Hematopoietic multipotent progenitor cell treated with erythropoietin and hydrocortisone succinate and interleukin-3 and kit ligand, for 8 days (in vitro differentiated cells): ENCODE data around the gene MIB2.
A peak's percentile ranks its signal among the peaks of the same experiment; 100 is the strongest.

Source experiments
- DNase-seq: peaks from one replicate; pipeline ENCODE4 v3.0.0-alpha.2; 2015

The MIB2 gene

DNA sequence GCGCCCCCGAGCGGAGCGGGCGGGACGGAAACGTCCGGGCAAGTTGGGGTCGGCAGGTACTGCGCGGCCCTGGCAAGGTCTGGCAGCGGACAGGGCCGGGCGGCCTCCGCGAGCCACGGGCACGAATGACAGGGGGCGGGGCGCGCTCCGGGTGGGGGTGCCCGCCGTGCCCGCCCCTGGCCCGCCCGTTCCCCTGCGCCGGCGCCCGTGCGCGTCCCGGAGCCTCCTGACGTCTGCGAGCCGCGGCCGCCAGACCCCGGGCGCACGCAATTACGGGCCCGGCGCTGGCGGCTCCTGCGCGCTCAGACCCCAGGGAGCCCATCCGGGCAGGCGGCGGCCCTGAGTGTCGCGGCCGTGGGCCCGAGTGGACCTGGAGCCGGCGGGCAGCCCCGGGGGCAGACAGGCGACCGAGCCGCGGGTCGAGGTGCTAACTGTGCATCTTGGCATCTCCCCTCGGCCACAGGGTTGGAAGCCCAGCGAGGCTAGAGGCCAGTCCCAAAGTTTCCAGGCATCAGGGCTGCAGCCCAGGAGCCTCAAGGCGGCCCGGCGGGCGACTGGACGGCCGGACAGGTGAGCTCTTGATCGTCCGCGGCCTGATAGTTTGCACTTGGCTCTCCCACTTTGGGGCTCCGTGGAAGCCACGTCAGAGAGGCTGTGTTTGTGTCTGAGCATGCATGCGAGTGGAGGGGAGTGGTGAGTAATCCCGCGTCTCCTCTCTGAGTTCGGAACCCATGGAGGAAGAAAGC lies 918 bp downstream of the MIB2 start:
- peak; percentile 20 for DNase-seq

- DNase-seq, result no peak
Observed at GRCh38 chr1:1616838-1617237, 1.5 kb downstream of the MIB2 start.

DNA sequence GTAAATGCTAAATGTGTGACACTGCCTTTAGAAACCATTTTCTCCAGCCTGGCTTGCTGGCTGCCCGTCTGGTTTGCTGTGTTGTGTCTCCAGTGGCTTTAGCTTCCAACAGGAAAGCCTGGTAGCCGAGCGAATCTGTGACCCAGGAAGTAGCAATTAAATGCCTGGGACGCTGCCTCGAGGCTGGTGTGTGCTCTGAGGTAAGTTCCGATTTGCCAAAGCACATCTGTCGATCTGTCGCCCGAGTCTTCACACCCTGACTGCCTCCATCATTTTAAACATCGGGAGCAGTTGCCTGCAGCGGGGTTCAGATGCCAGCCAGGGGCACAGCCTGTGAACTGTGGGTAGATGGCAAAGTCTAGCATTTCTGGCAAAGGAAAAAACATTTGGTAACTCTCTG lies 2.2 kb downstream of the MIB2 start:
- DNase-seq, result no peak

GRCh38 chr1:1617925-1618324 lies 2.6 kb downstream of the MIB2 start:
- DNase-seq, result no peak

DNA sequence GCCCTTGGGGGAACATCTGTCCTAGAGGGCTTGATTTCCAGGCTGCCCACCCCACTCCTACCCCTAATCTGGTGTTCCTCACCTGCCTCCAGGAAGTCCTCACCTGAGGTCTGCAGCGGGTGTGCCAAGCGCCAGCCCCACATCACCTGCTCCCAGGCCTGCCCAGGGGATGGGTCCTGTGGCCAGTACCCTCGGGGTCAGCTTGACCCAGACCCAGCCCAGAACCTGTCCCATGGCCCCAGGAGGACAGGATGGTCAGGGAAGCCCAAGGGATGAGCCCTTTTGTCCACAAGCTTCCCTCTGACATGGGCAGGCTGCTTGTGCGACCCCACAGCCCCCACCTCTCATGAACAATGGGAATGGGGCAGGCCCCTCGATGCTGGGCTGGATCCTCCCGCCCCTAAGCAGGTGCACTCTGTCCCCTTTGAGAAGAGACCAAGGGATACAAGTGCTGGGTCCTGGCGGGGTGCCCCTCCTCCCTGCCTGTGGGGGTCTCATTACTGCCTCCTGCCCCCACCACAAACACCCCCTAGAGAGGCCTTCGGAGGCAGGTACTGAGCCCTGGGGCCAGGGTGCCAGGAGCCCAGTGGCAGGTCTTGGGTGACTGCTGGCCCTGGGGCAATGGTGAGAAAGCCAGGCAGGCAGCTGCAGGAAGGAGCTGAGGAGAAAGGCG lies 3.2 kb downstream of the MIB2 start:
- no peak for DNase-seq

GRCh38 chr1:1619917-1620361 lies 4.6 kb downstream of the MIB2 start:
- peak; percentile 29 for DNase-seq

- DNase-seq, result no peak
Observed at GRCh38 chr1:1620433-1621139, 5.3 kb downstream of the MIB2 start.

- DNase-seq, result no peak
Observed at GRCh38 chr1:1621173-1622009, 6.1 kb downstream of the MIB2 start.

DNA sequence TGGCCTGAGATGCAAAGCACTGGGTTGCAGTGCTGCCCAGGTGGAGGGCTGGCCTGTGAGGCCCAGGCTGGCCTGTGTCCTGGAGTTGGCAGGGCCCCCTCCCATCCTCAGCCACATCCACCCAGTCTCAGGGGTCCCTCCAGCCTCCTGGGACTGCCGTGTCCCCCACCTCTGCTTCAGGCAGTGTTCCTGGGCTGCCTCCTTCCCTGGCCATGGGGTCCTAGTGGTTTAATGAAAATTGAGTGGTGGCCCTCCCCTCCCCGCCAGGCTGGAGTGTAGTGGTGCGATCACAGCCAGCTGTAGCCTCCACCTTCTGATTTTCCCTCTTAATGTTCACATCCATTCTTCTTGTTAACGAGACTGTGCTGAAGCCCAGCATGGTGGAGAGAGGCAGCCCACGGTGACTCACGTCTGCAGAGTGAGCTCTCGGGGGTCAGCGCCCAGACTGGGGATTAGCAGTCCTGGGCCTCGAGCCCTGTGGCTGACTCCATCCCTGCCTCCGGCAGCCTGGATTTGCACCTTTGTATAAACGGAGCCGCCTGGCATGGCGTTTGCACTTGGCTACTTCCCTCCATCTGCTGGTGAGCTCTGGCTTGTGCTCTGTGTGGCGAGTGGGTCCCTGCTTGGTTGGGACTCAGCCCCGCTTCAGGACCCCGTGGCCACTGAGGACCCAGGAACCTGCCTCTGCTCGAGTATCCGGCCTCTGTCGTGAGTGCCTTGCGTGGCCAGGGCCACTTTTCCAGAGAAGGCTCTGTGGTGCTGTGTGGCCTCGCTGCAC lies 6.9 kb downstream of the MIB2 start:
- DNase-seq, result no peak

DNA sequence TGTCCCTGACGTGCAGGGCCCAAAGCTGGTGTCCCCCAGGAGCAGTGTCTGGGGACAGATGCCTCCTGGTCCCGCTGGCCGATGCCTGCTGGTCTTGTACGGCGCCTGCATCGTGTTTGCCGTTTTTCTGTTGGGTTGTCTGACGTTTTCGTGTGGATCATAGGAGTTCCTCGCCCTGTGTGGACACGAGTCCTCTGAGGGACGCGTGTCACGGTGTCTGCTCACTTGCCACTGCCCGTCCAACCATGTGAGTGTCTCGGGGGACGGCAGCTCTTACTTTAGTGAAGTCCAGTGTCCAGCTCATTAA lies 7.4 kb downstream of the MIB2 start:
- no peak for DNase-seq

GRCh38 chr1:1623181-1623630 lies 7.9 kb downstream of the MIB2 start:
- no peak for DNase-seq

DNA sequence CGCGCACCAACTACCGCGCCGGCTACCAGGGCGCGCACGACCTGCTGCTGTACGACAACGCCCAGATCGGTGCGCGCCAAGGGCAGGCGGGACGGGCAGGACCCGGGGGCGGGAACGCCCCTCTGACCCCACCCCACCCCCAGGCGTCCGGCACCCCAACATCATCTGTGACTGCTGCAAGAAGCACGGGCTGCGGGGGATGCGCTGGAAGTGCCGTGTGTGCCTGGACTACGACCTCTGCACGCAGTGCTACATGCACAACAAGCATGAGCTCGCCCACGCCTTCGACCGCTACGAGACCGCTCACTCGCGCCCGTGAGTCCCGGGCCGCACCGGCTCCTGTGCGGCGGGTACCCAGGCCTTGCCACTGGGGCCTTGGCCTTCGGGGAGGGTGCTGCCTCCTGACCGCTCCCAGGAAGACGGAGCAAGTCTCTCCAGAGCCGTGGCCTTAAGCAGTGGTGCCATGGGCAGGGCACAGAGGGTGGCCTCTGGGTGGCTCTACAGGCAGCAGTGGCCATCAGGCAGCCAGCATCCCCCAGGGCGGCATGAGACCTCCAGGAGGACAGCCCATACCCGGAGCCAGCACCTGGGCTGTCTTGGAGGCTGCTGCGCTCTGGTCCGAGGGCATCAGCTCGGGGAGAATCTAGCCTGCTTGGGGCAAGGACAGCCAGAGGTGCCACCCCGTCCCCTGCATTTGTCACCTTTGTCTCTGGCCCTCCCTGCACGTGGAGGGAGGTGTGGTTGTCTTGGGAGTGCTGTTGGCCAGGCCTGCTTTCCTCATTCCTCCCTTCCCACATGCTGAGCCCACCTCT lies 8.5 kb downstream of the MIB2 start:
- DNase-seq, result no peak

GRCh38 chr1:1624443-1625403 lies 9.4 kb downstream of the MIB2 start:
- peak; percentile 36 for DNase-seq

DNA sequence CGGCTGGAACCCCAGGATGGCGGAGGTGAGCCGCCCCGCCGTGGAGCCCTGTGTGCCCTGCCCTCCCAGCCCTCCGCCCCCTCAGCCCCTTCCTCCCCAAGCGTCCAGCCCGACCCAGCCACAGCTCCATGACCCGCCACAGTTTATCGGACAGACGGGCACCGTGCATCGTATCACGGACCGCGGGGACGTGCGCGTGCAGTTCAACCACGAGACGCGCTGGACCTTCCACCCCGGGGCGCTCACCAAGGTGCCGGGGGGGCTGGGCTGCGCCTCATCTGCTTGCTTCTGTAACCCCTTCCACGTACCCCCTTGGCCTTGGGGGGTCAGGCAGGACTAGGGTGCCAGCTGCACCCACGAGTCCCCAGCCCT lies 10.1 kb downstream of the MIB2 start:
- no peak for DNase-seq

- DNase-seq, result no peak
Observed at GRCh38 chr1:1625824-1626206, 10.5 kb downstream of the MIB2 start.

DNA sequence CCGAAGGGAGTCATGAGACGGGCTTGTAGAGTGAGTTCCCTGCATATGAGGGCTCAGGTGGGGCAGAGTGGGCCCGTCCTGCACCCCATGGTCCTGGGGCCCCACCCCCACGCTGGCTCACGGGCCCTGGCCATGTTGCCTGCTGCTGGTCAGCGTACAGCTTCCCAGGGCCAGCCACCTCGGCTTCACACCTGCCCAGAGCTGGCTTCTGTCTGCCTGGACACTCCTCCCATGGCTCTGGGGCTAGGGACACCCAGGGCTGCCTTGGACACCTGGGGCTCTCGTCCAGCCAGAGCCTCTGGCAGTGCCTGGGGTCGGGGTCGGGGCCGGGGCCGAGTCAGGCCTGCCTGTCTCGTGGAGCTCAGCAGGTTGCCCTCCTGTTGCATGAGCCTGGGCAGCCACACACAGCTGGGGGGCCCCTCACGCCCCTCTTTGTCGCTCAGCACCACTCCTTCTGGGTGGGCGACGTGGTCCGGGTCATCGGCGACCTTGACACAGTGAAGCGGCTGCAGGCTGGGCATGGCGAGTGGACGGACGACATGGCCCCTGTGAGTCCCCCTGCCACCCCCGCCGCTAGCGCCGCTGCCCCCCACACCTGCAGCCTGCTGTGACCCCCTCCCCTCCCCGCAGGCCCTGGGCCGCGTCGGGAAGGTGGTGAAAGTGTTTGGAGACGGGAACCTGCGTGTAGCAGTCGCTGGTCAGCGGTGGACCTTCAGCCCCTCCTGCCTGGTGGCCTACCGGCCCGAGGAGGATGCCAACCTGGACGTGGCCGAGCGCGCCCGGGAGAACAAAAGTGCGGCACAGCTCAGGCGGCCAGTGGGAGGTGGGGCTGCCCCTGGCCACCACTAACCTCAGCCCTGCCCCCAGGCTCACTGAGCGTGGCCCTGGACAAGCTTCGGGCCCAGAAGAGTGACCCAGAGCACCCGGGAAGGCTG lies 11.2 kb downstream of the MIB2 start:
- no peak for DNase-seq

GRCh38 chr1:1627261-1627828 lies 12.0 kb downstream of the MIB2 start:
- no peak for DNase-seq

DNA sequence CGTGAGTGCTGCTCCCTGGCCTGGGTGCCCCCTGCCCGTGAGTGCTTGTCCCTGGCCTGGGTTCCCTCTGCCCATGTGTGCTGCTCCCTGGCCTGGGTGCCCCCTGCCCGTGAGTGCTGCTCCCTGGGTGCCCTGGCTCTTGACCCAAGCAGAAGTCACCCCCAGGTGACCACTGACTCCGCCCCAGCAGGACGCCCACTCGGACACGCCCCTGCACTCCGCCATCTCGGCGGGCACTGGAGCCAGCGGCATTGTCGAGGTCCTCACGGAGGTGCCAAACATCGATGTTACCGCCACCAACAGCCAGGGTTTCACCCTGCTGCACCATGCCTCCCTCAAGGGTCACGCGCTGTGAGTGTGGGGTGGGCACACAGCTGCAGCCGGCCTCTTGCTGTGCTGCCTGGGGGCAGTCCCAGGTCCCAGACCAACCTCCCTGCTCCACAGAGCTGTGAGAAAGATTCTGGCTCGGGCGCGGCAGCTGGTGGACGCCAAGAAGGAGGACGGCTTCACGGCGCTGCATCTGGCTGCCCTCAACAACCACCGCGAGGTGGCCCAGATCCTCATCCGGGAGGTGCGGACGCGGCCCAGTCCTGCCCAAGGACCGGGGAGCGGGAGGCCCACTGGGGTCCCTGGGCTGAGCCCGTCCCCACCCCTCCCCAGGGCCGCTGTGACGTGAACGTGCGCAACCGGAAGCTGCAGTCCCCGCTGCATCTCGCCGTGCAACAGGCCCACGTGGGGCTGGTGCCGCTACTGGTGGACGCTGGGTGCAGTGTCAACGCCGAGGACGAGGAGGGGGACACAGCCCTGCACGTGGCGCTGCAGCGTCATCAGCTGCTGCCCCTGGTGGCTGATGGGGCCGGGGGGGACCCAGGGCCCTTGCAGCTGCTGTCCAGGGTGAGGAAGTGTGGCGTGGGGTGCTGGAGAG lies 12.8 kb downstream of the MIB2 start:
- no peak for DNase-seq
